Measurements from ENCODE around the gene MGST3.
"Not testable (repeated sequence)": the region's sequence is repeated elsewhere in the genome, so short reads cannot be mapped to it uniquely, and the experiment has no call there.

MGST3 gene

GRCh38 chr1:165658766-165659580 lies 27.9 kb downstream of the MGST3 start:
- DNase-seq (ENCODE audit: low spot score), result not testable (repeated sequence)

GRCh38 chr1:165659581-165659895 lies 28.5 kb downstream of the MGST3 start:
- no peak for DNase-seq (ENCODE audit: low spot score)

DNA sequence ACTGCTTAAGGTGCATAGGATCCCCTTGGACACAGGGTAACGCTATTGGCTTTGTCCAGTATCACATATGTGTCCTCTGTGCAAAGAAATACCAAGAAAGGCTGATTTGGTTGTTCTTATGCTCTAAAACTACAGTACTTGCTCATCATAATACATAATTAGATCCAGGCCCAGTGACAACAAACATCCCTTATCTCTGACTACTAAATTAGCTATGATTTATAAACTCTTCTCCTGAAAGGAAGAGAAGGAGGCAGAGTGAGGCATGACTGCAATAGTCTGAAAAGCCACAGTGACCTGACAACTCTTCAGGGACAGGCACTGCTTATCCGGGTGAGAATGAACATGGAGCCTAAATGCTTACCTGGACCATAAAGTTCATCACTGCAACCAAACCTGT lies 30.7 kb downstream of the MGST3 start:
- DNase-seq (ENCODE audit: low spot score), result no peak

GRCh38 chr1:165662186-165662585 lies 31.2 kb downstream of the MGST3 start:
- no peak for DNase-seq (ENCODE audit: low spot score)

DNA sequence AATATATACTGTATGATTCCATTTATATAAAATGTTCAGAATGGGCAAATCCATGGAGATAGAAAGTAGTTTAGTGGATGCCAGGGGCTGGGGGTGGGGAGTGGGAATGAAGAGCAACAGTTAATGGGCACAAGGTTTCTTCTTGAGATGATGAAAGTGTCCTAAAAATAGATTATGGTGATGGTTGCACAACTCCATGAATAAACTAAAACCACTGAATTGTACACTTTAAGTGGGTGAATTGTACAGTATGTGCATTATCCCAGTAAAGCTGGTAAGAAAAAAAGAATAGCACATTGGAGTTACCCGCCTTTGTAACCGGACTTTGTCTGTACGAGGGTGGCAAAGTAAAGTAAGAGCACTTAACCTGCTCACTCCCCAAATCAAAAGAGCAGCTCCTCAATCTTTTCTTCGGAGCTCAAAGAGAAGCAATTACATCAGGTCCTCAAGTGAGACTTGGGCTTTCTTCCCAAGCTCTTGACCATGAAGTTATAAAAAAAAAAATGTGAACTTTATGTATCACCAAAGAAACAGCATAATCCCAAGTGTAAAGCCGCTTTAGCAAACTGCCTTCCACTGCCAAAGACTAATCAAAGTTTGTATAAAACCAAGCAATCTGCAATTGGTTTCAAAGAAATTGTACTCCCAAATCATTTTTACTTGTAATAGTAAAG lies 35.3 kb downstream of the MGST3 start:
- DNase-seq (ENCODE audit: low spot score), result no peak

GRCh38 chr1:165668184-165668583 lies 37.1 kb downstream of the MGST3 start:
- DNase-seq (ENCODE audit: low spot score), result no peak

DNA sequence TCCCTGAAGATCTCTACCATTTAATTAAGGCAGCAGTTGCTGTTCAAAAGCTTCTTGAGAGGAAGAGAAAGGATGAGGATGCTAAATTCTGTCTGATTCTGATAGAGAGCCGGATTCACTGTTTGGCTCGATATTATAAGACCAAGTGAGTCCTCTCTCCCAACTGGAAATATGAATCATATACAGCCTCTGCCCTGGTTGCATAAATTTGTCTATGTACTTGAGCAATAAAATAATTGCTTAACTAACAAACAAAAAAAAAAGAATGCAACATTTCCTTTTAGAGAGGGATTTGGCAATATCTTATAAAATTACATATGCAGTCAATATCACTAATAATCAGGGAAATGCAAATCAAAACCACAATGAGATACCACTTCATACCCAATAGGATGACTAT lies 40.5 kb downstream of the MGST3 start:
- no peak for DNase-seq (ENCODE audit: low spot score)

DNA sequence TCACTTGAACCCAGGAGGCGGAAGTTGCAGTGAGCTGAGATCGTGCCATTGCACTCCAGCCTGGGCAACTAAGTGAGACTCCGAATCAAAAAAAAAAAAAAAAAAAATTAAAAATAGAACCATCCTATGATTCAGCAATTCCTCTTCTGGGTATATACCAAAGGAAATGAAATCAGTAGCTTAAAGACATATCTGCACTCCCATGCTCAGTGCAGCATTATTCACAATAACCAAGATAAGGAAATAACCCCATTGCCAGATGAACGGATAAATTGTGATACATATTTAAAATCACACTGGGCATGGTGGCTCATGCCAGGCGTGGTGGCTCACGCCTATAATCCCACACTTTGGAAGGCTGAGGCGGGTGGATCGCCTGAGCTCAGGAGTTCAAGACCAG lies 43.6 kb downstream of the MGST3 start:
- DNase-seq (ENCODE audit: low spot score), result no peak

DNA sequence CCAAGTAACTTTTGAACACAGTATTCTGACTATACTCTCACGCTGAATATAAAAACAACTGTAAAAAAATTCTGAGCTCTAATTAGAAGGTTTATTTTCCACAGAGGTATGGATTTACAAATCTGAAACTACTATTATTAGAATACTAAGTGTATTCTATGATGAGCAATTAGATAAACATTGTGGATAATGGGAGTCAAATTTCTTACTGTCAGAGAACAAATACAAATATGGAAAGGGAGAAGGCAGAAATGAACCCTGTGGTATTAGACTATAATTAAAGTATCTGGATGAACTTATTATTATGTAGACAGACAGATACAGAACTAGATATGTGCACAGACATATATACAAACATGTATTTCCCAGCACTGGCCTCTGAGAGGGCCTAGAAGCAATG lies 44.8 kb downstream of the MGST3 start:
- DNase-seq (ENCODE audit: low spot score), result no peak

DNA sequence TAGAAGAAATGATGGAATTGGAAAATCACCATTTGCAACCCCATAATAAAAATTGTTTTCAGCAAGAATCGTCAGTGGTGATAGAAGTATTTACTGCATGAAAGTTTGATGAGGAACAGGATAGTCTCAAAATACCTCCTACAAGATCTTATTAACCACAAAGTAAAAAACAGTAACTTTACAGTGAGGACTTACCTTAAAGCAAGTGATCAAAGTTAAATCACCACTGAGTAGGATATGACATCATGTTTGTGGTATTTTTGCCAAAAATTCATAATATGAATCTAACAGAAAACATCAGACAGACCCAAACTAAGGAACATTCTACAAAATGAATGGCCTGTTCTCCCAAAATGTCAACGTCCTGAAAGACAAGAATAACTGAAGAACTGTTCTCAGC lies 47.5 kb downstream of the MGST3 start:
- no peak for DNase-seq (ENCODE audit: low spot score)

DNA sequence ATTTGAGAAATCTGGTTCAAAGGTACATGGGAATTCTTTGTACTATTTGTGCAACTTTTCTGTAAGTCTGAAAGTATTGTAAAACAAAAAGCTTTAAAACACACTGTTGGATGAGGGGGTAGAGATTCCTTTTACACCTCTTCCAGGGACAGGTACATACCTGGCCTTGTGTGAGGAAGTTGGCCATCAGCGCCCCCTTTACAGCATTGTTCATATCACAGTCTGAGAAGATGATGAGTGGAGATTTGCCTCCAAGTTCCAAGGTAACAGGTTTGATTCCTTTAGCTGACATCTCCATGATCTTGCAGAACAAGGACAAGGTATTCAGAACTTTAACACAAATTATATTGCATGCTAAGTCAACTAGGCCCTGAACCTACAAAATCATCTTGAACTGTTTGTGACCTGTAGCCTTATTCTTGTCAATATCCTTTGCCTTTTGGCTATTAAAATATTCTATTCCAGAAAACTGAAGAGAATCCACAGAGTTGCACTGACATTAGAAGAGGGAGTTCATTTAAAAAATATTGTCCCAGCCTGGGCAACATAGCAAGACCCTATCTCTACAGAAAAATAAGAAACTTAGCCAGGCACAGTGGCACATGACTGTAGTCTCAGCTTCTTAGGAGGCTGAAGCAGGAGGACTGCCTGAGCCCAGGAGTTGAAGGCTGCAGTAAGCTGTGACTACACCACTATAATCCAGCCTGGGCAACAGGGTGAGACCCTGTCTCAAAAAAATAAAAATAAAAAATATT lies 48.4 kb downstream of the MGST3 start:
- no peak for DNase-seq (ENCODE audit: low spot score)

DNA sequence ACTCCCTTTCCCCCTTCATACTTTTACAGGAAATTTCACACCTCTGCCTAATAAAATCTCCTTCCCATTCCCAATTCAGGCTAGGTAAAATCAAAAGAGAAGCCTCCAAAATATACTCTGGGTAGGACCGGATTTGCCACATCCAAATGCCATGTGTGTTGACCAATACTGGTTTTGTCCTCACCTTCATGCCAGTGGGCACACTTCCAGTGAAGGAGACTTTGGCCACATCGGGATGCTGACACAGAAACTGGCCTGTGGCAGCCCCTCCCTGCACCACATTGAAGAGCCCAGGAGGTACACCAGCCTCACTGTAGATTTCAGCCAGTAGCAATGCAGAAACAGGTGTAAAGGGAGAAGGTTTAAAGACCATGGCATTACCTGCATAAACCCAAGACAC lies 49.3 kb downstream of the MGST3 start:
- no peak for DNase-seq (ENCODE audit: low spot score)

GRCh38 chr1:165680773-165681172 lies 49.7 kb downstream of the MGST3 start:
- DNase-seq (ENCODE audit: low spot score), result not testable (repeated sequence)

DNA sequence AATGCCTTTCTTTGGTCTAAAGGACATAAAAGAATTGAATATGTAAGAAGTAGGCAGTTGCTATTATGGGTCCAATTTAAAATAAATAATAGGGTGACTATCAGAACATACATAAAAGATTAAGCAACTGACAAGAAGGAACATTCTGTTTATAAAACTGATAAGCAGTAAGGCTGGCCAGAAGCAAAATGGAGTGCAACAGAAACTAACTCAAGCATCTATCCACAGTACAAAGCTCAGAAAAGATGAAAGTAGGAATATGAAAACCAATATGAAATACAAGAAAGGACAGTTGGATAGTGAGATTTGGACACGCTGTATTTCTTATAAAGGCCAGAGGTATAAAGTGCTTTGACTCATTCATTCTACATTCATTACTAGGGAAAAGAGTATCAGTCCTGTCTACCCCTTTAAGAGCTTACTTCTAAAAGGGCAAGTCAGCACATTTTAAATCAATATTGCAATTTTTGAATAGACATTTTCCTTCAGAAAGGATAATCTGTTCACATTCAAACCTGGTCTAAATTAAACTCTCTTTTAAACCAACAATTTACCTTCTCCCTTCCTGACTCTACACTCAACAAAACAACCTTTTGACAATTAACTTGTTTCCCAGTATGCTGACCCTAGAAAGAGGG lies 52.9 kb downstream of the MGST3 start:
- DNase-seq (ENCODE audit: low spot score), result no peak

GRCh38 chr1:165686121-165686970 lies 55.3 kb downstream of the MGST3 start:
- no peak for DNase-seq (ENCODE audit: low spot score)

- DNase-seq (ENCODE audit: low spot score), result no peak
Observed at GRCh38 chr1:165686971-165687433, 56.0 kb downstream of the MGST3 start.

GRCh38 chr1:165688046-165688445 lies 57.0 kb downstream of the MGST3 start:
- DNase-seq (ENCODE audit: low spot score), result no peak

- no peak for DNase-seq (ENCODE audit: low spot score)
Observed at GRCh38 chr1:165695031-165695430, 64.0 kb downstream of the MGST3 start.

DNA sequence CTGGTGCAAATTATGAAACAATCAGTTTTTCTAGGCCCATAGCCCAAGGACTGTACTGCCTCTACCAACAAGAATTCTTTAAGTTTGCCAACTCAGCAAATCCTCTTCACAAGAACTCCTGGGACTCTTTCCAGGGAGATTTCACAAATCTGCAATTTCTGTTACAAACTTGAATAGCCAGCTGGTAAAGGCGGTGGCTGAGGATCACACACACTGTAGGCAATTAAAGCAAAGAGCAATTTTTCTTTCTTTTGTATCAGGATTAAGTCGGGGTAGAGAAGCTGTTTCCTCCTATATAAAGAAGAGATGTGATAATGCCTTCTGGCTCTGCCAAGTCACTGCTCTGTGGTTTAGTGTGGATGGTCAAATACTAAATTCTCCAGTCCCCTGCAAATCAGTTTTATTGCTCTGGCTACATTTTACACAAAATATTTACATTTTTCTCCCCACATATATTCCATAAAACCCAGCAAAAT lies 65.6 kb downstream of the MGST3 start:
- DNase-seq (ENCODE audit: low spot score), result peak; percentile 17

- DNase-seq (ENCODE audit: low spot score), result no peak
Observed at GRCh38 chr1:165697491-165697880, 66.5 kb downstream of the MGST3 start.

All from hepatic stellate cell (primary cell).